ENCODE results near the gene C5AR2.

- TF ChIP-seq CTCF (IDR thresholded peaks at IDR 0.05; ENCODE audit: low read depth, low read length, missing input control) (no peak), REST (IDR thresholded peaks at IDR 0.05) (no peak), SP1 (IDR thresholded peaks at IDR 0.05) (no peak)
These were observed at the start of gene C5AR2 for GRCh38 chr19:47331931-47332547.

All from liver (tissue), 3 donors.